Measurements from ENCODE around the gene CDK1.

CDK1 gene

DNA sequence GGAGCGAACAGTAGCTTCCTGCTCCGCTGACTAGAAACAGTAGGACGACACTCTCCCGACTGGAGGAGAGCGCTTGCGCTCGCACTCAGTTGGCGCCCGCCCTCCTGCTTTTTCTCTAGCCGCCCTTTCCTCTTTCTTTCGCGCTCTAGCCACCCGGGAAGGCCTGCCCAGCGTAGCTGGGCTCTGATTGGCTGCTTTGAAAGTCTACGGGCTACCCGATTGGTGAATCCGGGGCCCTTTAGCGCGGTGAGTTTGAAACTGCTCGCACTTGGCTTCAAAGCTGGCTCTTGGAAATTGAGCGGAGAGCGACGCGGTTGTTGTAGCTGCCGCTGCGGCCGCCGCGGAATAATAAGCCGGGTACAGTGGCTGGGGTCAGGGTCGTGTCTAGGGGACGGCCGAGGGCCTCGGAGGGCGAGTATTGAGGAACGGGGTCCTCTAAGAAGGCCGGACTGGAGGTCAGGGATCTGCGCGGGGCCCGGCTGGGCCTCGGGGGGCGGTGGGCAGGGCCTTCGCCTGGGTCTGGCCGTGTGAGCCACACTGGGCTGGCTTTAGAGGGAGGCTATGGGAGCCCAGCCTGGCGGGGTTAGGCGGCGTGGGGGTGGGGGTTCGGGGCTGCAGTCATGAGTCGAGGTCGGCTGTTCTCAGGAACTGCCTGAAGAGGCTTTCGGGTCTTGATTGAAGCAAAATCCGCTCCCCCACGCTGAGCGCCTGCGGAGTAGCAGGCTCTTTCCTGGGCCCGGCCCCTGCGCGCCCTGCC lies at the start of gene CDK1:
Gene CDK1, plus strand, starts transcription at position 265 of the 757 bp plus-strand sequence. CDS start 1,688 bp downstream, outside the sequence.
- DNase-seq: peak; percentile 99

DNA sequence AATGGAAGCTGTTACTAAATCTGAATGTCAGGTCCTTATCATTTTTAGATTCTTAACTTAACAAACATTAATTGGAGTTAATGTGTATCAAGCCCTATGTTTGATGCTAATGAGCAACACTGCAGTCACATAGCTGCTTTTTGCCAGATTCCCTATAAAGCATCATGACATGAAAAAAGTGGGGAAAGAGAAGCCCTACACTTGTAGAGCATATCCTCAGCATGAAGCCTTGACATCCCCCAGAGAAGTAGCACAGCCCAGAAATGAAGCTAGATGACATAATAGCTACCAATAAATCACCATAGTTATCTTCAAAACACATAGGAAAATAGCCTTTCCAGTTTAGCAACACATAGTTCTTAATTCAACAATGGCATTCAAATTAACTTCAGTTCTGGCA lies 49.2 kb upstream of the CDK1 start:
- DNase-seq: no peak

DNA sequence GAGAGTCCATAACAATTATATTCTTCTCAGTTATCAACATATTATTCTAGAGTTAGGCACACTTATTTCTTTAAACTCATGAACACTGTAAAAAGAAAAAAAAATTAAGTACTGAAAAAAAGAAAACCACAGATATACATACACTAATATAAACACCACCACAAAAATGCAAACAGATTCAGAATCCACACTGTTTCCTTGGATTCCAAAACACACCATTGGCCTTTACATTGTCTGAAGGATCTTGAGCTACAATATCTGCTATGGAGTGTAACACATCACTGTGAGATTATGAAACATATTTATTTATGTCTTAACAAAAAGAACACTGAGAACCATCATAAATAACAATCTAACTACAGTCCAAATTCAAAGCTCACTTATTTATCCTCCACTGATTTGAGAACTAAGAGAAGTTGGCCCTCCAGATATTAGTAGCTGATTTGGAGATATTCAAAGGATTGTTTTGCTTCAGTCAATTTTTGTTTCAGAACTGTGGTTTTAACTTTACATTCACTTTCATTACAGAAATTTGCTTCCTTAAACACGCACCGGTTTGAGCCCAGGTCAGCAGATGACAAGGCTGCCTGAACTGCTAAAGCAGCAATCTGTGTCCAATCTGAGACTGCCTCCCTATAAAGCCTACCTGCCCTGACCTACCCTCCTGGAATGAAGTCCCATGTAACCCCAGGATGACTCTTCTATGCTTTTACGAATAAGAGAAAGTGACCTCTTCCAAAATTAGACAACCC lies 47.0 kb upstream of the CDK1 start:
- no peak for DNase-seq

DNA sequence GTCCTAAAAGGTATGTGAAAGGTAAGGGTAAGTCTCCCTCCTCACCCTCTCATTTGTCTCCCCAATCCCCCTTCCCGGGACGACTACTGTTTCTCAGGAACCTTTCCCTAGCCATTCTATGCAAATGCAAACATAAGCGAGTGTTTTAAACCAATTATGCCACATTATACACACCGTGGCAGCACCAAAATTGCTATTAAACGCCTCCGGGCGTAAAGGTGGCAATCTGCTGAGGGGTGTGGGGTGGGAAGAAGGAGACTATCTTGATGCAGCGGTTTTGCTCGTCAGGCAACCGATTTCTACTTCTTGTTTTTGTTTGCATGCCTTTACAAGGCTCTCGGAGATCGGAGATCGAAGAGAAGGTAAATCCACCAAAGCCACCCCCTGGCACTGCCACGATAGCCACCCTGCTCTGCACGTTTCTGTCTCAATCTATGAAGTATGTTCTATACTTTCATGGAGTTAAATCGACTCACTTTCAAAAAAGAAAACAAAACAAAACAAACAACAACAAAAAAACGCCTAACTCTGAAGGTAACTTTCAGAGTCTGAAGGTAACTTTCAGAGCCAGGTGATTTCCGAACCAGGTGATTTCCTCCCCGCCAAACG lies 46.0 kb upstream of the CDK1 start:
- DNase-seq: no peak

DNA sequence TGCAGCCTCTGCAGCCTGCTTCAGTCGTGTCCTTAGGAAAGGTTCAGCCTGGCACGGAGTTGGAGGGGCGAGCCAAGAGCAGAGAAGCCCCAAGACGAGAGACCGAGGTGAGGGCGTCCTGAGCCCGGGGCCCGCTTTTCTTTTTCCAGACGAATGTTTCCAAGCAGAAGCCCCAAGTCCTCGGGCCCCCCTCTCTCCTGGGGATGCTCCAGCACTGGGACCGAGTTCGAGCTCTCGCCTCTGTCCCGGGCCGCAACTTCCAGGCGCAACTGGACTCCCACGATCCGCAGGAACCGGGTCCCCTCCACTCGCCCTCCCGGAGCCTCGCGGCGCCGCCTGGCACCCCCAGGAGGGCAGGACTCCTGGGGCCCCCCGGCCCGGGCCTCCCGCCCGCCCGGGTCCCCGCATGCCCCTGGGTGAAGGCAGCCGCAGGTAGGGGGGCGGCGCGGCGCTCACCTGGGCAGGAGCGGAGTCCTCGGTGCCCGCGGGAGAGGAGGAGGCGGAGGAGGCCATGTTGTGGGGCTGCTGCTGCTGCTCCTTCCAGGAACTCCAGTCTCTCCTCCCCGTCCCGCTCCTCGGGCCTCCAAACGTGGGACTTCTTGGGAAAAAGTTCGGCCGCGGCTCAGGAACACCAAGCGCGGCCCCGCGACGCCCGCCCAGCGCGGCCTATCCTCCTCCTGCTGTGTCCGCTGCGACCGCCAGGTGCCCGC lies 45.3 kb upstream of the CDK1 start:
- DNase-seq: peak; percentile 40

DNA sequence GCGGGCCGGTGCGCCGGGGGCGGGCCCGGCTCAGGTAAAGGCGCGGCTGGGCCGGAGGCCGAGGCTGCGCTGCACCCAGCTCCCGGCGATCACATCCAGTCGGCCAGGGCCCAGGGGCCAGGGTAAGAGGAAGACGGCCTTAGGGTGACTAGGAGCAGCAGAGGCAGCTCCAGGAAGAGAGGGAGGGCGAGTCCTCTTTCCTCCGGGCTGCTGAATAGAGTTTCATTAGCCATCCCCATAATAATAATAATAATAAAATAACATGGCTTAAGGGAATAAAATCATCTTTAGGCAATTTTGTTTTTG lies 44.8 kb upstream of the CDK1 start:
- DNase-seq: no peak

DNA sequence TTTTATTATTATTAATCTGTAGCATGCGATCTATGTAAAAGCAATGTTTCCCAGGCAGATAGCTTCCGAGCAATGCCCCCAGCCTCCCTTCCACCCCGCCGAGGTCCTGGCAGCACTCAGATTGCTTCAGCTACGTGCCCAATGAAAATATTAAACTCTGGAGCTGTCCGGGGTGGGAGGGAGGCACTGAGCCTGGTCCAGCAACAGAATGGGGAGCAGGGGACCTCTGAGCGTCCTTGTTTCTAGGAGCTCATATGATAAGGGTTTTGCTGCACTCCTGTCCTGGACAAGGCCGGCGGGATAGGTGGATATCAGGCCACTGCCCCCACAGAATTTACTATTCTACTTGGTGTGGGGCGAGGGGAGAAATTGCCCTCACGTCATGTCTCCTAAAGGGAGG lies 44.5 kb upstream of the CDK1 start:
- DNase-seq: no peak

DNA sequence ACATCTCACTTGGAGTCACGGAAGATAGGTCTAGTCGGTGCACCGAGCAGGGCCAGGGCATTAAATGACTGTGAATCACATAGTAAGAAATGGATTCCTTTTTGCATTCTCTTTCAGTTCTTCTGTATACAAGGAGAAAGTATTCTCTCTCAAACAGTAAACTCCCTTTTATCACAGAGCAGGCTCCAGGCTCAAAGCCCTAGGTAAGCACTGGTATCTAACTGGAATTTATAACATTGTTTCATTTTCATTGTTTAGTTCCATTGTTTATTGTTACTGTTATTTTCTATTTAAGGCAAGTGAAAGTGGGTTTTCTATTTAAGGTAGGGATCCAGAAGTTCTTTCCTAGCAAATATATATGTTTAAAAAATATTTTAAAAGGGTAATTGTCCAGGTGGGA lies 44.1 kb upstream of the CDK1 start:
- DNase-seq: no peak

DNA sequence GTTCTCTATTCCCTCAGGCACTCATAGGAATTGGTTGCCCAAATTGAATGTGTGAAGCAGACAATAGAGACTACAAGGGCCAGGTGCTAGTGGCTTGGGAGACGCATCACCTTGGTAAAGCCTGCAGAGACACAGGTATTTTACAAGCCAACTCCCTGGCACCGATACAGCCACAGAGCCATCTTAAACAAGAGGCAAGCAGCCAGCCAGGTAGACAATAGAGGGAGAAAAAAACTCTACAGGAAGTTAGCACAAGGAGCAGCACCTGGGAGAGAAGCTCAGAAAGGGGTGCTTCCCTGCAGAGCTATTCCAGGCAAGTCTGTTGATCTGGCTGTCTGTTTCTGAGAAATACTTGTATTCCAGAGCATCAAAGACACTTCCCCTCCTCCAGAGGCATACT lies 43.0 kb upstream of the CDK1 start:
- DNase-seq: no peak

DNA sequence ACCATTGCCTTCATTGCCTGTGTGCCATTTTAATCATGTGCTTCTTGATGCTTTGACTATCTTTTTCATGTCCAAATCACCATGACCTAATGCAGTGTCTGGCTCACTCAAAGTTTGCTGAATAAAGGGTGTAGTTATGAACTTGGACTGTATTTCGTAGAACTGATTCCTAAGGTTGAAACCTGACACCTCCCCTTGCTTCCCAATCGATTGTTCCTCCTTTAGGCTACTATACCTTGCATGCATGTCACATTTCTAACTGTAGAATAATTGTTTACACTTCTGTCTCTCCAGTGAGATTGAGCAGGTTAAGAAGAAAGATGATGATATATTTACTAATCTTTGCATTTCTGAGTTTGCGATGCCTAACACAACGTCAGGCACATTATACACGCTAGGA lies 41.0 kb upstream of the CDK1 start:
- no peak for DNase-seq

DNA sequence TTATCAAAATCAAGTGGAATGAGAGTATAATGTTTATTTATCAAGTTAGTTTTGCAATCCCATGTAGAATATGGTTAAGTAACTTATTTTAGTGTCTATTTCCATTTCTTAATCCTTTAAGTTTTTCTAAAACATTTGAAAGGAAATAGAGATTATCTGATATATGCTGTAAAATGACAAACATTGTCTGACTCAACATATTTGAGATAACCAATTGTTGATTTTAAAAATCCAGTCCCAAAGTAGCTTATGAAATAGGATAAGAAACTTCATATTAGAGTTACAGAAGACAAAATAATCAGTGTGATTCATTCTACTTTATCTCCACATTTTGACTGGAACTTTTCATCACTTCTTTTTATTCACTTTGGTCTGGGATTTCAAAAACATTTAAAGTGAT lies 38.7 kb upstream of the CDK1 start:
- no peak for DNase-seq

DNA sequence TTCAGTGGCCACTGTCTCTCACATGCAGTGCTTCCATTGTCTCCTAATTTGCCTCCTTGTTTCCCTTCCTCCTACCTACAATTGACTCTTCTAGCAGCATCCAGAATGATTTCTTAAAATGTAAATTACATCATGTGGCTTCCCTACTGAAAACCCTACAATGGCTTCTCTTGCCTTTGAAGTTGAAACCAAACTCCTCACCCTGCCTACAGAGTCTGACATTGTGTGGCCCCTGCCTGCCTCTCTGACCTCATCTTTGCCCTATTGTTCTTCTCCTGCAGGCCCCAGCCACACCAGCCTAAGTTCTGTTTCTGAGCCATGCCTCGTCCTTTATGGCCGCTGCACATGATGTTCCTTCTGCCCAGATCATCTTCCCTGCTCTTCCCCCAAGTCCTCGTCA lies 35.8 kb upstream of the CDK1 start:
- no peak for DNase-seq

DNA sequence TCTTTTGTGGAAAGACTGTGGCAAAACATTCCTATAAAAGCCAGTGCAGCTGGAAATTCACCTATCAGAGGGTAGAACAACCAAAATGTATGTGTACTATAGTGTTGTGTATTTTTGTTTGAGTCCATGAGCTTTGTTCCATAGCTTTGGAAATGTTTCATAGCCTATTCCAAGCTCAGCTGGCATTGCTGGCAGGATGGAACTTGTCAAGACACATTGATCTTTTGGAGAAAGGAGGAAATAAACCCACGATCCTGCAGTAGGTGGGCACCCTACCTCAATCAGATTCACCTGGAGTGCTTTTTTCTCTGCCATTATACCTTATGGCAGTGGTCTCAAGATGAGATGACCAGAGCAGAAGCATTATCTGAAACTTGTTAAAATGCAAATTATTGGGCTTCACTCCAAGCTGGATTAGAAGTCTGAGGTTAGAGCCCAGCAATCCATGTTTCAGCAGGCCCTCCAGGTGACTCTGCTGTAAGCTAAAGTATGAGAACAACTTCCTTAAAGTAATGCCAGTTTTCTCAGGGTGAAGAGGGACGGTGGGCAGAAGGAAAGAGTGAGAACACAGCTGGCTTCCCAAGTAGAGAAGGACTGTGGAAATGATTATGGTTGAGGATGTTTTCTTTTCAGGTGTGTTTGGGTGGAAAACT lies 30.3 kb upstream of the CDK1 start:
- no peak for DNase-seq

DNA sequence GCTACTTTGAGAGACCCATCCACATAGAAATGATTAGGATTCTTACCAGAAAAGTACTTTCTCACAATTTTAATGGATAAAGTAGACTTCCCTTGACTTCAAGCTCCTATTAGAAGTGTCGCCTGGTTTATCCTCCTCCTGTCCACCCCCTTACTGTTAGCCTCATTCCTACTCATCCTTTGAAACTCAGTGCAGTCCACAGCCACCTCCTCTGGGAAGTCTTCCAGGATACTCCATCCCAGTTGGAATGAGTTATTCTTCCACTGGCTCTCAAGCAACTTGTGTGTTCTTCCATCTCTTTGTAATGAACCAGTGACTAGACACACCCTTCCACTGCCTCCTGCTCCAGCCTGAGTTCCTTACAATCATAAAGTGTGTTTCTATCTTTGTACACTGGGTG lies 25.1 kb upstream of the CDK1 start:
- no peak for DNase-seq

DNA sequence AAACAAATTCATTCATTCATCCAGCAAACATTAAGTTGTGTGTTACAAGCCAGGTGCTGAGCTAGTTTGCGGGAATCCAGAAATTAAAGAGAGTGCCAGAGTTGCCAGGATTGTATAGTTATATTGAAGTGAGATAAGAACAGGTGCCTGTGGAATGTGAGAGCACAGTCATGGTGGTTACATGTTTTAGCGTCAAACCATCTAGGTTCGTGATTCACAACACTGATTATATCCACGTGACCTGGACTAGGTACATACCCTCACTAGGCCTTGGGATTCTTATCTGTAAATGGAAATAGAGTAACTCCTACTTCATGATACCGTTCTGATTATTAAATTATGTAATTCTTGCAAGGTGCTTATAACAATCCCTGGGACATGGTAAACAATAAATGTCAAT lies 24.5 kb upstream of the CDK1 start:
- DNase-seq: no peak

DNA sequence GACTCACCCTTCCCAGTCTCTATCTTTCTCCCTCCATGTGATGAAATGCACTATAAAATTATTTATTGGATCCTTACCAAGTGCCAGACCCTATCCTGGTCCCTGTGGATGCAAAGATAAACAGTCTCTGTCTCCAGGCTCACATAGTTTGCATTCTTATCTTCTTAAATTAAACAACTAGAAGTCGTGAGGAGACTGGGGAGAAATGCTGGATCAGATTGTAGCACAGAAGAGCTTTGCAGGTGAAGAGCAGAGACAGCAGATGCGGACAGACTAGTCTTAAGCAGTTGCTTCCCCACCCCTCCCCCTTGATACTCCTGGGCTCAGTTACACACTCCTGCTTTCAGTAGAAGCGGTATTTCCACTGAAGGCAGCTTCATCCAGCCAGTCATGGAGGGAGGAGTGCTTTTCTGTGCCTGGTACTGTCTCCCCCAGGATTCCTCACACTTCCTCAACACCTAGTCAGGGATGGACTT lies 20.8 kb upstream of the CDK1 start:
- no peak for DNase-seq

DNA sequence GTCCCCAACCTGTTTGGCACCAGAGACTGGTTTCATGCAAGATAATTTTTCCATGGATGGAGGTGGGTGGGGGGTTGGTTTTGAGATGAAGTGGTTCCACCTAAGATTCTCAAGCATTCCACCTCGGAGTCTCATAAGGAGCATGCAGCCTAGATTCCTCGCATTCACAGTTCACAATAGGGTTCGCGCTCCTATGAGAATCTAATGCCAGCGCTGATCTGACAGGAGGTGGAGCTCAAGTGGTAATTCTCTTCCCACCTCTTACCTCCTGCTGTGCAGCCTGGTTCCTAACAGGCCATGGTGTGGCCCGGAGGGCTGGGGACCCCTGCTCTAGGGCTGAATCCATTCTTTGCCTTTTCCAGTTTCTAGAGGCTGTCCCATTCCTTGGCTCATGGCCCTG lies 19.1 kb upstream of the CDK1 start:
- DNase-seq: no peak

DNA sequence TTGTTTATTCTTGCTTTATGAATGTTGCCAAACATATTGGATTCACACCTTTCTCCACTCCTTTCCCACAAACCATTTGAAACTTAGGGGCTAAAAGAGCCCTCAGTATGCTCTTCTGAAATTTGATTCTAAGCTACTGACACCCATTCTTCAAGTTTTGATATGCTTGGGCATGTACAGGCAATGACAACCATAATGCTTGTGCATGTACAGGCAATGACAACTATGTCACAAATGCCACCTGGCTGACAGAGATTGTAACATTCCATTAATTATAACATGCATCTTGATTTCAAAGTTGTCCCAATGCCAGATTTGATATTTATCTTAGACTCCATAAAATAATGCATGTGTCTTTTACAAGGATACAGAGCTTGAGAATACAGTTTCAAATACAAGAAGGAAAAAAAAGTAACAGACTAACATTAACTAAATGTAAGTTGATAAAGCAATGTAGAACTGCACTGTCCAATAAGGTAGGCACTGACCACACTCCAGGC lies 17.5 kb upstream of the CDK1 start:
- no peak for DNase-seq

DNA sequence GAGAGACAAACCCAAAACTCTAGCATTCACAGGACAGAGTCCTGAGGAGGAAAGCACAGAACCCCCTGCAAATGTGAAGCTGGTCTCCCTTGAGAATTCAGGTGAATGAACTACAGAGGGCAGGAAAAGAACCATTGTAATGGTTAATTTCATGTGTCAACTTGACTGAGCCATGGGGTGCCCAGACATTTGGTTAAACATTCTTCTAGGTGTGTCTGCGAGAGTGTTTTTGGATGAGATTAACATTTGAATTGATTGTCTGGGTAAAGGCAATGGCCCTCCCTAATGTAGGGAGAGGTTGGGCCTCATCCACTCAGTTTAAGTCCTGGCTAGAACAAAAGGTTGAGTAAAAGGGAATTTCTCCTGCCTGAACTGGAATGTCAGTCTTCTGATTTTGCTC lies 15.7 kb upstream of the CDK1 start:
- no peak for DNase-seq

DNA sequence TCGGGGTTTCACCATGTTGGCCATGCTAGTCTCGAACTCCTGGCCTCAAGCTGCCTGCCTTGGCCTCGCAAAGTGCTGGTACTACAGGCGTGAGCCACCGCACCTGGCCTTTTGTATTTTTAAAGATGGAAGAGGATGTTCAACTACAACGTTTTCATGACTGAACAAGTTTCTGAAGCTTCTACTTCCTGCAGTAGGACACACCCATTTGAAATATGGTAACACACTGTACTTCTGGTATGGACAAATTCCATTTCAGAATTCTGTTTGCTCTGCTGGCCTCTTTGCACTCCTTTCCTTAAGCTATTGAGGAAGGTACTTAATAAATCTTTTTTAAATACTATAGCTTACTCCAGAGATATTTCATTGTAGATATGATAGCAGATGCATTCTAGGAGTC lies 10.9 kb upstream of the CDK1 start:
- no peak for DNase-seq

DNA sequence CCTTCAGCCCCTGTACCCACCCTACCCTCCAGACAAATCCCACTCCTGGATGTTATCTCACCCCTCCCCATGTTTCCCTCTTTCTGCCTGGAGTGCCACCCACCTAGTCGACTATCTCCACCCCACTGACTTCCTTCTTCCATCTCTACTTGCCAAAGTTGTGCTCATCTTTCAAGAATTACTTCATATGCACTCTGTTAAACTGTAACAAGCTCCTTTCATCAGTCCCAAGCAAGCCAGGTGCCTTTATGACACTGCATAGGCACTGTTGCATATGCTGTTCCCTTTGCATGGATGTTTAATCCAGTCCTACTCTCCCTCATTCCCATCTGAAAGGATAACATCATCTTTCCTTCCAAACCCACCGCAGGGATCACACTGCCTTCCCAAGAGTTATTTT lies 8.9 kb upstream of the CDK1 start:
- no peak for DNase-seq

DNA sequence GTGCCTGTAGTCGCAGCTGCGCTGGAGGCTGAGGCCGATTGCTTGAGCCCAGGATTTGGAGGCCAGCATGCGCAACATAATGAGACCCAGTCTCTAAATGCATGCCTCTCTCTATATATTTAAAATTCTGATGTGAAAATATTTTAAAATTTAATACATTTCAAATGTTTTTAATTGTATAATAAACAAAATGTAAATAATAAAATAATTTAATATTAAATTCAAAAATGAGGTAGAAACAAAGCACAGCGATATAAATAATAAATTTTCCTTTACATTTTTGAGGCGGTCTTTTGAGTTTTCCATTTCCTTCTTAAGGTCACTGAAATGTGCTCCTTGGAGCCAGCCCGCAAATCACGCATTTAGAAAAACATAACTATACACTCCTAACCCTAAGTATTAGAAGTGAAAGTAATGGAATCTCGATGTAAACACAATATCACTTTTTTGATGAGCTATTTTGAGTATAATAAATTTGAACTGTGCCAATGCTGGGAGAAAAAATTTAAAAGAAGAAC lies 523 bp upstream of the CDK1 start:
- DNase-seq: no peak

Measured in femur (tissue), 1 donor.